TTC549 (cell line): ENCODE data around the gene CWC27.

ENCODE experiments used
- FAIRE-seq: peaks from 2 replicates; lab custom pipeline; 2012; peaks lifted over from hg19 to GRCh38; lab: Jason Lieb, UNC

CWC27 gene

GRCh38 chr5:65037831-65038815, 269.4 kb downstream of the CWC27 start:
- FAIRE-seq = no peak

GRCh38 chr5:65041296-65042158, 272.8 kb downstream of the CWC27 start:
- FAIRE-seq = no peak

GRCh38 chr5:65043843-65044359, 275.2 kb downstream of the CWC27 start:
- FAIRE-seq = no peak

- no peak for FAIRE-seq
Observed at GRCh38 chr5:65047225-65047624, 278.5 kb downstream of the CWC27 start.

GRCh38 chr5:65047948-65048690, 279.4 kb downstream of the CWC27 start:
- FAIRE-seq = no peak

- no peak for FAIRE-seq
Observed at GRCh38 chr5:65050140-65050539, 281.4 kb downstream of the CWC27 start.

- no peak for FAIRE-seq
Observed at GRCh38 chr5:65050826-65051498, 282.2 kb downstream of the CWC27 start.

- FAIRE-seq = no peak
Observed at GRCh38 chr5:65055938-65056337, 287.2 kb downstream of the CWC27 start.

- no peak for FAIRE-seq
Observed at GRCh38 chr5:65059681-65060598, 291.2 kb downstream of the CWC27 start.

- FAIRE-seq = no peak
Observed at GRCh38 chr5:65061250-65061973, 292.7 kb downstream of the CWC27 start.

GRCh38 chr5:65061974-65062353, 293.2 kb downstream of the CWC27 start:
- no peak for FAIRE-seq

- FAIRE-seq = peak; percentile 92
Observed at GRCh38 chr5:65062469-65063083, 293.8 kb downstream of the CWC27 start.

- no peak for FAIRE-seq
Observed at GRCh38 chr5:65065001-65065511, 296.3 kb downstream of the CWC27 start.

- peak; percentile 78 for FAIRE-seq
Observed at GRCh38 chr5:65066387-65067146, 297.8 kb downstream of the CWC27 start.

- no peak for FAIRE-seq
Observed at GRCh38 chr5:65067147-65067506, 298.4 kb downstream of the CWC27 start.
